IMR-90 (cell line): ENCODE results near the gene LIPE. TPM values are rescaled to one million over a fixed set of nuclear protein-coding genes. Genes with fewer than 3 reads are reported as not detected.

Source experiments
- ATAC-seq: fragments of 200-7000 bp; cut with Tn5 transposase; 2 replicates; pipeline ENCODE4 v1.9.1; 2020; ENCODE audit warnings: low read depth, mild to moderate bottlenecking, moderate library complexity
- BruUV-seq: library from RNA; stranded (reverse); fragments of 400-500 nt; replicated peaks from 2 replicates; lab custom pipeline; 2021; lab: Mats Ljungman, UMichigan
- CTCF ChIA-PET: fragments of 300-600 bp; formaldehyde crosslinking; extraction: SDS; loops from one replicate; lab custom pipeline; 2021; ENCODE audit warnings: antibody characterized with exemption; lab: Yijun Ruan, JAX
- POLR2A ChIA-PET: fragments of 300-600 bp; sonication (Branson Sonifier 250); formaldehyde crosslinking; loops from one replicate; lab custom pipeline; 2022; ENCODE audit warnings: antibody characterized with exemption; ENCODE audit not compliant: unreplicated experiment; lab: Charles Lee
- DNase-seq: peaks from one replicate; pipeline ENCODE4 v3.0.0; 2013
- H2AFZ ChIP-seq: replicated peaks from 2 replicates; pipeline ENCODE3; 2013; ENCODE audit warnings: low read length, mild to moderate bottlenecking; ENCODE audit not compliant: poor library complexity
- H2AK5ac ChIP-seq: 2 replicates; pipeline ENCODE4 v1.6.1; 2013; ENCODE audit warnings: low read depth, low read length, inconsistent platforms
- H2AK9ac ChIP-seq: replicated peaks from 2 replicates; pipeline ENCODE3; 2013; ENCODE audit warnings: mild to moderate bottlenecking, low read depth, low read length, moderate library complexity; ENCODE audit not compliant: poor library complexity
- H2BK120ac ChIP-seq: 2 replicates; pipeline ENCODE4 v1.6.1; 2013; ENCODE audit warnings: low read depth, low read length, inconsistent platforms
- H2BK15ac ChIP-seq: 3 replicates; pipeline ENCODE4 v1.6.1; 2013; ENCODE audit warnings: low read depth, low read length, inconsistent platforms
- H2BK20ac ChIP-seq: 2 replicates; pipeline ENCODE4 v1.6.1; 2013; ENCODE audit warnings: low read depth, mild to moderate bottlenecking, inconsistent platforms, low read length, moderate library complexity
- H2BK5ac ChIP-seq: 2 replicates; pipeline ENCODE4 v1.6.1; 2013; ENCODE audit warnings: mild to moderate bottlenecking, low read depth, low read length, inconsistent platforms; ENCODE audit not compliant: poor library complexity, severe bottlenecking
- H3K14ac ChIP-seq: replicated peaks from 2 replicates; pipeline ENCODE4 v1.6.1; 2013; ENCODE audit warnings: low read depth, low read length, inconsistent platforms
- H3K18ac ChIP-seq: 2 replicates; pipeline ENCODE4 v1.6.1; 2013; ENCODE audit warnings: low read depth, low read length, control low read depth
- H3K23ac ChIP-seq: 2 replicates; pipeline ENCODE4 v1.6.1; 2013; ENCODE audit warnings: low read depth, low read length, inconsistent platforms
- H3K27ac ChIP-seq: 2 replicates; pipeline ENCODE4 v1.5.1; 2013; ENCODE audit warnings: mild to moderate bottlenecking, control low read depth, low read length; ENCODE audit not compliant: insufficient read depth
- H3K27me3 ChIP-seq: 2 replicates; pipeline ENCODE4 v1.6.1; 2013; ENCODE audit warnings: low read length; ENCODE audit not compliant: control insufficient read depth, insufficient read depth
- H3K36me3 ChIP-seq: 2 replicates; pipeline ENCODE4 v1.6.1; 2013; ENCODE audit warnings: low read length, mixed read lengths; ENCODE audit not compliant: control insufficient read depth, insufficient read depth
- H3K4ac ChIP-seq: 2 replicates; pipeline ENCODE4 v1.6.1; 2013; ENCODE audit warnings: low read depth, low read length, inconsistent platforms
- H3K4me1 ChIP-seq: 2 replicates; pipeline ENCODE4 v1.6.1; 2013; ENCODE audit warnings: low read length, mixed read lengths; ENCODE audit not compliant: control insufficient read depth, insufficient read depth
- H3K4me2 ChIP-seq: 2 replicates; pipeline ENCODE4 v1.6.1; 2013; ENCODE audit warnings: low read depth, mild to moderate bottlenecking, control low read depth, low read length, moderate library complexity
- H3K4me3 ChIP-seq: 2 replicates; pipeline ENCODE4 v1.5.1; 2013; ENCODE audit warnings: low read depth, mild to moderate bottlenecking, control low read depth, low read length, moderate library complexity; ENCODE audit not compliant: insufficient read depth
- H3K56ac ChIP-seq: 2 replicates; pipeline ENCODE4 v1.6.1; 2013; ENCODE audit warnings: low read length, inconsistent platforms; ENCODE audit not compliant: insufficient read depth; ENCODE audit errors: extremely low read depth
- H3K79me1 ChIP-seq, 2 experiments: 2 replicates each; pipeline ENCODE4 v1.6.1; 2013; ENCODE audit warnings: low read length in 2 of 2, inconsistent platforms in 1 of 2, low read depth in 1 of 2
- H3K9ac ChIP-seq: 2 replicates; pipeline ENCODE4 v1.6.1; 2013; ENCODE audit warnings: low read depth, low read length, control low read depth
- H3K9me1 ChIP-seq: 2 replicates; pipeline ENCODE4 v1.6.1; 2013; ENCODE audit warnings: low read length, inconsistent platforms; ENCODE audit not compliant: insufficient read depth
- H3K9me3 ChIP-seq: 2 replicates; pipeline ENCODE4 v1.6.1; 2013; ENCODE audit warnings: low read length; ENCODE audit not compliant: control insufficient read depth, insufficient read depth
- H4K20me1 ChIP-seq: 2 replicates; pipeline ENCODE4 v1.6.1; 2013; ENCODE audit warnings: low read length, inconsistent platforms; ENCODE audit not compliant: insufficient read depth
- H4K5ac ChIP-seq: 2 replicates; pipeline ENCODE4 v1.6.1; 2013; ENCODE audit warnings: mild to moderate bottlenecking, low read depth, low read length, control low read depth
- H4K8ac ChIP-seq, 2 experiments: 2 replicates each; pipeline ENCODE4 v1.6.1; 2013; ENCODE audit warnings: low read depth in 2 of 2, low read length in 2 of 2, control low read depth in 1 of 2, inconsistent platforms in 1 of 2
- H4K91ac ChIP-seq: 2 replicates; pipeline ENCODE4 v1.6.1; 2013; ENCODE audit warnings: low read depth, low read length, inconsistent platforms; ENCODE audit not compliant: insufficient read depth
- ELK1 ChIP-seq: fragments of 150-350 bp; IDR thresholded peaks from 2 replicates; pipeline ENCODE4 v1.6.1; 2016; ENCODE audit warnings: low read depth, mild to moderate bottlenecking, low read length, moderate library complexity, borderline replicate concordance
- FOS ChIP-seq: fragments of 150-350 bp; IDR thresholded peaks from 2 replicates; pipeline ENCODE4 v1.6.1; 2016; ENCODE audit warnings: low read depth, low read length
- RAD21 ChIP-seq: IDR thresholded peaks from 2 replicates; pipeline ENCODE4 v1.6.1; 2012; ENCODE audit warnings: low read length, improper control_type of control experiment
- SMC3 ChIP-seq: fragments of 150-350 bp; IDR thresholded peaks from 2 replicates; pipeline ENCODE4 v1.6.1; 2016; ENCODE audit warnings: low read depth, mild to moderate bottlenecking, antibody characterized with exemption, low read length, moderate library complexity
- WGBS, 2 experiments: methylation state at CpG; one replicate each; pipeline versions ENCODE4 v1.1.5 to v1.1.7; 2013; ENCODE audit warnings: missing lambda C conversion rate in 2 of 2; ENCODE audit not compliant: insufficient read length in 1 of 2; ENCODE audit errors: extremely low coverage in 2 of 2; 5-methylcytosine and 5-hydroxymethylcytosine counted together
- dilution Hi-C: fragments of 300-500 bp; cut with HindIII; formaldehyde crosslinking; loops from one replicate; pipeline ENCODE4 v1.14.3; 2018; ENCODE audit warnings: low sequenced_read_pairs; ENCODE audit not compliant: unreplicated experiment
- in situ Hi-C: fragments of 300-500 bp; cut with MboI; formaldehyde crosslinking; loops from 3 replicates; pipeline ENCODE4 v1.14.3; 2019; ENCODE audit warnings: low sequenced_read_pairs, inconsistent platforms, mixed read lengths
- intact Hi-C: fragments of 100-400 bp; cut with micrococcal nuclease; formaldehyde crosslinking; loops from 2 replicates; pipeline ENCODE4 v1.10.0; 2022
- polyA plus RNA-seq, 3 experiments: library from polyadenylated mRNA; depleted of rRNA; stranded (reverse); fragments of >200 nt; gene quantifications; 2 replicates each; pipeline ENCODE4 v1.2.3, GENCODE V29; 2012; ENCODE audit warnings: low replicate concordance in 1 of 3
- total RNA-seq: library from RNA; depleted of rRNA; stranded (reverse); fragments of >200 nt; gene quantifications from 2 replicates; pipeline ENCODE4 v1.2.3, GENCODE V29; 2012
- TF ChIP-seq, protein P1 (sequence below): conservative IDR thresholded peaks from 2 replicates; pipeline ENCODE4 v1.5.1; 2012; ENCODE audit warnings: mild to moderate bottlenecking, low read depth, low read length, improper control_type of control experiment

Gene LIPE
- total and polyA plus RNA-seq, 2 of the 4 experiments (the other 2 are of a cell fraction): 1.1 to 5.4 TPM

DNA sequence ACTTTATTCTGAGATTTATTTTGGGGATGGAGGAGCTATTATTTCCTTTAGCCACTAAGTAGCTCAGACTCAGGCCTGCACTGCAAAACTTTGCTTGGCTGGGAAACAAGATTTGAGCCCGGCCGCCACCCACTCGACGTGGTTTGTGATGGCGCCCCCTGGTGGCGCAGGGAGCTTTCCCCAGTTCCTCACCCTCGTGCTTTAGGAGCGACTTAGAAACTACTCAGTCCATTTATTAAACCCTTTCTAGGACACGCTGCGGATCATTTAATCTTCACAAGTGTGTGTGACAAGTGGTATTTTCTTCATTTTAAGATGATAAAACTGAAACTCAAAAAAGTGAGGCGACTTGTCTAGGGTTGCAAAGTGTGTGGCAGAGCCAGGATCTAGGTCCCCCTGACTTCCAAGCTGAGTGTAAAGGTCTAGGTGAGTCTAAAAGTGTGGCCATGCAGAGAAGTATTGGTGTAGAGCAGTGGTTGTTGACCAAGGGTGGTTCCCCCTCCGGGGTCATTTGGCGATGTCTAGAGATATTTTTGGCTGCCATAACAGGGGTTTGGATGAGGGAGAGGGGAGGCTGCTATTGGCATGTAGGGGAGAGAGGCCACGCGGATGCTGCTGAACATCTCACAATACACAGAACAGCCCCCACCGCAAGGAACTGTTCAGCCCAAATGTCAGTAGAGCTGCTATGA is 13.3 kb upstream of the LIPE start:
- POLR2A ChIA-PET: no interaction called here
- no peak overlapping the region for H4K5ac ChIP-seq
- BruUV-seq: no TSS peak
- H3K9me1 ChIP-seq: no peaks in the 10 kb centered on the region
- H2BK5ac ChIP-seq: no peak overlapping the region
- no peak overlapping the region for H2AFZ ChIP-seq
- H3K4me3 ChIP-seq: no peak overlapping the region
- no peaks in the 10 kb centered on the region for H3K79me1 ChIP-seq
- H3K4ac ChIP-seq: no peak overlapping the region
- H2BK20ac ChIP-seq: no peak overlapping the region
- no peak overlapping the region for H3K9ac ChIP-seq
- no peak overlapping the region for H3K27ac ChIP-seq
- no peak overlapping the region for H3K14ac ChIP-seq
- intact Hi-C loops (loop anchor here (1.0 kb wide), 1 partner anchor 332 kb away; no protein-coding TSS in a partner anchor), in situ Hi-C loops (no loop called here), dilution Hi-C loops (no loop called here)
- no peak overlapping the region for H2AK9ac ChIP-seq
- H2AK5ac ChIP-seq: no peak overlapping the region
- no peak overlapping the region for H3K56ac ChIP-seq
- DNase-seq (peak; percentile 59), ATAC-seq (peak; percentile 59)
- no peak overlapping the region for H3K23ac ChIP-seq
- TF ChIP-seq, protein P1, sequence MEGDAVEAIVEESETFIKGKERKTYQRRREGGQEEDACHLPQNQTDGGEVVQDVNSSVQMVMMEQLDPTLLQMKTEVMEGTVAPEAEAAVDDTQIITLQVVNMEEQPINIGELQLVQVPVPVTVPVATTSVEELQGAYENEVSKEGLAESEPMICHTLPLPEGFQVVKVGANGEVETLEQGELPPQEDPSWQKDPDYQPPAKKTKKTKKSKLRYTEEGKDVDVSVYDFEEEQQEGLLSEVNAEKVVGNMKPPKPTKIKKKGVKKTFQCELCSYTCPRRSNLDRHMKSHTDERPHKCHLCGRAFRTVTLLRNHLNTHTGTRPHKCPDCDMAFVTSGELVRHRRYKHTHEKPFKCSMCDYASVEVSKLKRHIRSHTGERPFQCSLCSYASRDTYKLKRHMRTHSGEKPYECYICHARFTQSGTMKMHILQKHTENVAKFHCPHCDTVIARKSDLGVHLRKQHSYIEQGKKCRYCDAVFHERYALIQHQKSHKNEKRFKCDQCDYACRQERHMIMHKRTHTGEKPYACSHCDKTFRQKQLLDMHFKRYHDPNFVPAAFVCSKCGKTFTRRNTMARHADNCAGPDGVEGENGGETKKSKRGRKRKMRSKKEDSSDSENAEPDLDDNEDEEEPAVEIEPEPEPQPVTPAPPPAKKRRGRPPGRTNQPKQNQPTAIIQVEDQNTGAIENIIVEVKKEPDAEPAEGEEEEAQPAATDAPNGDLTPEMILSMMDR: peak; percentile 84
- peak; percentile 42; the same call in 1 of the 2 replicates for TF ChIP-seq SMC3
- no peak for TF ChIP-seq ELK1
- TF ChIP-seq RAD21: peak; percentile 36; the same call in 1 of the 2 replicates
- TF ChIP-seq FOS: no peak
- H3K27me3 ChIP-seq: peaks cover 23% of the 10 kb centered on the region
- no peaks in the 10 kb centered on the region for H3K4me1 ChIP-seq
- no peaks in the 10 kb centered on the region for H3K9me3 ChIP-seq
- CTCF ChIA-PET: interaction anchor here (0.6 to 1.4 kb wide), 6 partner anchors 10 to 39 kb away, joined by 3 to 9 read pairs (median 4); no protein-coding TSS in a partner anchor
- H4K20me1 ChIP-seq: no peaks in the 10 kb centered on the region
- H4K8ac ChIP-seq: no peak overlapping the region
- no CpG with 5 or more reads among the region's 16 CpGs for WGBS, 2 experiments
- H3K36me3 ChIP-seq: no peaks in the 10 kb centered on the region
- H3K18ac ChIP-seq: no peak overlapping the region
- no peak overlapping the region for H2BK15ac ChIP-seq
- no peak overlapping the region for H4K91ac ChIP-seq
- H2BK120ac ChIP-seq: no peak overlapping the region
- no peak overlapping the region for H3K4me2 ChIP-seq
